ENCODE measurements around the gene CELF2. TPM values are rescaled to one million over a fixed set of nuclear protein-coding genes. Genes with fewer than 3 reads are reported as not detected.

The CELF2 gene
- total and polyA plus RNA-seq, 10 donors: 13.5 to 180 (median 105) TPM

DNA sequence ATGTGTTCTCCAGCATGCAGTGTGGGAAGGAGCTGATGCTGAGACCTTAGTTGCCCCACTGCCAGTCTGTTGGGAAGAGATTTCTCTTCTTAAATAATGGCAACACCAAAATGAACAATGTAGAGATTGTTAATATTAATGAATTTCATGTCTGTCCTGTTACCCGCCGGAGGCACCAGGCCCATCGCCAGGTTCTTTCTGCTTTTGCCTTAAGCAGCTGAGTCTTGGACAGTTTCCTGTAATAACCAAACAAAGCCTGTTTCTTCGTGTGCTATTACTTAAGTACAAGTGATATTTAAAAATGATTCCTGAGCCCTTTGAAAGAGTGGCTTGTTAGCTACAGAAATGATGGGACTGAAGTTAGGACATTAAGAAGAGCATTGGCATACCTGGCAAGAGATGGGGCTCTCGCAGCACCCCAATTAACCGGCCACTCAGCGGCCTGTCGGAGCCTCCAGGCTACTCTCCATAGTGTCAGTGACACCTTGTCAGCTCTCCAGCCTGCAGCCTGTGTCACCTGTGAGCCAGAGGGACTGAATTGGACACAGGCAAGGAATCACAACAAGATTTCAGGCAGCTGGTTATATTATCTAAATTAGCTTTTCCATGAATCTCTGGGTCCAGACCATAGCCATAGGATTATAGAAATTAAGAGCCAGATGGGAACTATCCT lies 142.0 kb downstream of the CELF2 start:
- intact Hi-C loops (cut with DNase I; ENCODE audit: low total_unique reads): no loop called here
- TF ChIP-seq POLR2A (IDR thresholded peaks at IDR 0.05) (no peak), POLR2AphosphoS5 (IDR thresholded peaks at IDR 0.05) (no peak)
- TF ChIP-seq, protein P1, sequence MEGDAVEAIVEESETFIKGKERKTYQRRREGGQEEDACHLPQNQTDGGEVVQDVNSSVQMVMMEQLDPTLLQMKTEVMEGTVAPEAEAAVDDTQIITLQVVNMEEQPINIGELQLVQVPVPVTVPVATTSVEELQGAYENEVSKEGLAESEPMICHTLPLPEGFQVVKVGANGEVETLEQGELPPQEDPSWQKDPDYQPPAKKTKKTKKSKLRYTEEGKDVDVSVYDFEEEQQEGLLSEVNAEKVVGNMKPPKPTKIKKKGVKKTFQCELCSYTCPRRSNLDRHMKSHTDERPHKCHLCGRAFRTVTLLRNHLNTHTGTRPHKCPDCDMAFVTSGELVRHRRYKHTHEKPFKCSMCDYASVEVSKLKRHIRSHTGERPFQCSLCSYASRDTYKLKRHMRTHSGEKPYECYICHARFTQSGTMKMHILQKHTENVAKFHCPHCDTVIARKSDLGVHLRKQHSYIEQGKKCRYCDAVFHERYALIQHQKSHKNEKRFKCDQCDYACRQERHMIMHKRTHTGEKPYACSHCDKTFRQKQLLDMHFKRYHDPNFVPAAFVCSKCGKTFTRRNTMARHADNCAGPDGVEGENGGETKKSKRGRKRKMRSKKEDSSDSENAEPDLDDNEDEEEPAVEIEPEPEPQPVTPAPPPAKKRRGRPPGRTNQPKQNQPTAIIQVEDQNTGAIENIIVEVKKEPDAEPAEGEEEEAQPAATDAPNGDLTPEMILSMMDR (IDR thresholded peaks at IDR 0.05 in 8 of 11, conservative IDR thresholded peaks at IDR 0.05 in 3 of 11): no peak
- Histone ChIP-seq H3K27me3 (replicated peaks in 1 of 7) (peaks cover 0 to 6% (median 0%) of the 10 kb centered on the region in 7 donors), H3K9me3 (no peaks in the 10 kb centered on the region), H3K36me3 (no peaks in the 10 kb centered on the region), H3K4me1 (peaks cover 22 to 84% (median 67%) of the 10 kb centered on the region in 6 donors), H3K27ac (peak overlapping the region in 4 of 8 donors; percentile 96 to 99 (median 98)), H3K4me3 (no peak overlapping the region)
- 74 to 87% (median 84%) methylated on average over 8 of the region's 8 CpGs for WGBS, 5 donors
- no peak for DNase-seq

DNA sequence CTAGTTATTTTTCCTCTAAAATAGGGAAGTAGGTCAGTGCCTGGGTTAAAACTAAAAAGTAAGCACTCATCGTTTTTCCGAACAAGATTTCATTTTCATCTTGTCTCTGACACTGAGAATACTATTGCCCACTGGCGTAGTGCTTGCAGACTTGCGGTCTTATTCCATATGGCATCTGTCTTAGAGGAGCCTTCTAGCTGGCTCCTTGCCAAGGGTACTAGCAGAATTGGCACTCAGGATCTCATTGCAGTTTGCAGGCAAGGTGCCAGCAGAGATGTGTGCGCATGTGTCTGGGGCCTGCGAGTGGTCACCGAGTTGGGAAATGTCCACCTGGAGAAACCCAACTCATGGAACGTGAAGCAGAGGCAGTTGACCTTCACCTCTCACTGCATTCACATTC lies 143.4 kb downstream of the CELF2 start:
- Histone ChIP-seq H3K27me3 (replicated peaks in 1 of 7) (peaks cover 0 to 13% (median 0%) of the 10 kb centered on the region in 7 donors), H3K4me3 (peak overlapping the region in 1 of 8 donors; percentile 89), H3K27ac (peak overlapping the region; percentile 69 to 99 (median 96)), H3K9me3 (no peaks in the 10 kb centered on the region), H3K36me3 (no peaks in the 10 kb centered on the region), H3K4me1 (peaks cover 25 to 89% (median 65%) of the 10 kb centered on the region in 6 donors)
- TF ChIP-seq POLR2AphosphoS5 (IDR thresholded peaks at IDR 0.05) (peak in 2 of 3 donors; percentile 30 to 54), POLR2A (IDR thresholded peaks at IDR 0.05) (no peak)
- TF ChIP-seq, protein P1 (IDR thresholded peaks at IDR 0.05 in 8 of 11, conservative IDR thresholded peaks at IDR 0.05 in 3 of 11): no peak
- DNase-seq: no peak
- intact Hi-C loops (cut with DNase I; ENCODE audit: low total_unique reads): no loop called here
- 34 to 73% (median 58%) methylated on average over 8 of the region's 8 CpGs for WGBS, 5 donors

DNA sequence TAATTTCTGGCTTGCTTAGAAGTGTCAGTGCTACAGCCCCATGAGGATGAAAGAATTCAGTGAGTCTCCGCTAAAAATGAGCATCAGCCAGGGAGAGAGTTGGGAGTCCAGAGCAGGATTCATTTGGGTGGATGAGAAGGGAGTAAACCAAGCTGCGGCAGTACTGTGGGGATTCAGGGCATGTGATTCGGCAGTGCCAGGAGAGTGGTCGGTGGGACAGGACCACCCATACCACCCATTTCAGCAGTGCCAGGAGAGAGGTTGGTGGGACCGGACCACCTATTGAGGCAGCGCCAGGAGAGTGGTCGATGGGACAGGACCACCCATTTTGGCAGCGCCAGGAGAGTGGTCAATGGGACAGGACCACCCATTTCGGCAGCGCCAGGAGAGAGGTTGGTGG lies 144.2 kb downstream of the CELF2 start:
- Histone ChIP-seq H3K27ac (peak overlapping the region; percentile 69 to 99 (median 96)), H3K4me1 (peaks cover 25 to 87% (median 64%) of the 10 kb centered on the region in 6 donors)
- intact Hi-C loops (cut with DNase I; ENCODE audit: low total_unique reads): no loop called here

More for the DNA sequence above, 144.2 kb downstream of the CELF2 start:
- Histone ChIP-seq H3K4me3 (peak overlapping the region in 1 of 8 donors; percentile 89), H3K27me3 (replicated peaks in 1 of 7) (peaks cover 0 to 13% (median 0%) of the 10 kb centered on the region in 7 donors), H3K36me3 (no peaks in the 10 kb centered on the region), H3K9me3 (no peaks in the 10 kb centered on the region)
- WGBS, 5 donors: 92 to 97% (median 93%) methylated on average over 10 of the region's 10 CpGs
- TF ChIP-seq POLR2AphosphoS5 (IDR thresholded peaks at IDR 0.05) (no peak), POLR2A (IDR thresholded peaks at IDR 0.05) (no peak)
- TF ChIP-seq, protein P1 (IDR thresholded peaks at IDR 0.05 in 8 of 11, conservative IDR thresholded peaks at IDR 0.05 in 3 of 11): no peak
- no peak for DNase-seq

Data from spleen (tissue), 11 donors.